GM18858 (cell line): Measurements from ENCODE around the gene ARNT2.
"Not testable (repeated sequence)": the region's sequence is repeated elsewhere in the genome, so short reads cannot be mapped to it uniquely, and the experiment has no call there.

Source experiments
- ATAC-seq: cut with Tn5 transposase; IDR thresholded peaks from one replicate; pipeline ENCODE4 v1.9.1; 2021; ENCODE audit not compliant: unreplicated experiment

ARNT2 gene

GRCh38 chr15:80404057-80404760, at the start of gene ARNT2:
Gene ARNT2 (plus strand): TSS chr15:80404382. CDS start chr15:80404516, 134 bp downstream.
- ATAC-seq = no peak

- no peak for ATAC-seq
These were observed 37.1 kb upstream of the ARNT2 start for GRCh38 chr15:80367094-80367493.

GRCh38 chr15:80367661-80368060, 36.5 kb upstream of the ARNT2 start:
- ATAC-seq = no peak

- ATAC-seq = no peak
These were observed 32.3 kb upstream of the ARNT2 start for GRCh38 chr15:80371924-80372323.

- ATAC-seq = no peak
These were observed 29.7 kb upstream of the ARNT2 start for GRCh38 chr15:80374441-80374840.

- no peak for ATAC-seq
These were observed 28.0 kb upstream of the ARNT2 start for GRCh38 chr15:80375968-80376891.

- no peak for ATAC-seq
These were observed 24.5 kb upstream of the ARNT2 start for GRCh38 chr15:80379693-80380092.

GRCh38 chr15:80380154-80380553, 24.0 kb upstream of the ARNT2 start:
- ATAC-seq = no peak

GRCh38 chr15:80382285-80382684, 21.9 kb upstream of the ARNT2 start:
- no peak for ATAC-seq

- no peak for ATAC-seq
These were observed 19.8 kb upstream of the ARNT2 start for GRCh38 chr15:80384432-80384831.

- ATAC-seq = no peak
These were observed 18.0 kb upstream of the ARNT2 start for GRCh38 chr15:80386151-80386550.

- no peak for ATAC-seq
These were observed 15.9 kb upstream of the ARNT2 start for GRCh38 chr15:80388326-80388725.

- no peak for ATAC-seq
These were observed 14.8 kb upstream of the ARNT2 start for GRCh38 chr15:80389370-80389769.

GRCh38 chr15:80390942-80391341, 13.2 kb upstream of the ARNT2 start:
- ATAC-seq = not testable (repeated sequence)

- ATAC-seq = no peak
These were observed 8.6 kb upstream of the ARNT2 start for GRCh38 chr15:80395616-80396015.

- ATAC-seq = no peak
These were observed 8.1 kb upstream of the ARNT2 start for GRCh38 chr15:80396096-80396495.

- no peak for ATAC-seq
These were observed 4.7 kb upstream of the ARNT2 start for GRCh38 chr15:80399508-80399907.

GRCh38 chr15:80401456-80401855, 2.7 kb upstream of the ARNT2 start:
- no peak for ATAC-seq

- ATAC-seq = no peak
These were observed 1.8 kb upstream of the ARNT2 start for GRCh38 chr15:80402339-80402738.

- no peak for ATAC-seq
These were observed 498 bp upstream of the ARNT2 start for GRCh38 chr15:80403712-80404056.

GRCh38 chr15:80404761-80405553, 775 bp downstream of the ARNT2 start:
- no peak for ATAC-seq

GRCh38 chr15:80405554-80405850, 1.3 kb downstream of the ARNT2 start:
- ATAC-seq = no peak
